Neural cell (in vitro differentiated cells): ENCODE measurements around the gene GRK4. TPM values are rescaled to one million over a fixed set of nuclear protein-coding genes. Genes with fewer than 3 reads are reported as not detected.

Experiments
- H2AFZ ChIP-seq: fragments of 200-600, 300-800 bp; sonication (generic), shearing (Covaris generic); 2 replicates; pipeline ENCODE4 v1.6.0; 2014; ENCODE audit warnings: low read depth, mild to moderate bottlenecking, antibody characterized with exemption, low read length, moderate library complexity
- H3F3A ChIP-seq: fragments of 200-600 bp; shearing (Covaris generic); 2 replicates; pipeline ENCODE4 v1.6.1; 2016; ENCODE audit warnings: mild to moderate bottlenecking, moderate library complexity, mixed read lengths, antibody characterized with exemption, low read length; ENCODE audit not compliant: insufficient read depth, poor library complexity, severe bottlenecking
- H3K27ac ChIP-seq: fragments of 200-600, 300-800 bp; sonication (generic), shearing (Covaris generic); 2 replicates; pipeline ENCODE4 v1.5.1; 2014; ENCODE audit warnings: mild to moderate bottlenecking, low read length, moderate library complexity
- H3K27me3 ChIP-seq: fragments of 300-800, 200-600 bp; sonication (generic), shearing (Covaris generic); 2 replicates; pipeline ENCODE4 v1.6.0; 2014; ENCODE audit warnings: mild to moderate bottlenecking, low read depth, low read length, moderate library complexity; ENCODE audit not compliant: insufficient read depth
- H3K36me3 ChIP-seq: fragments of 300-800, 200-600 bp; sonication (generic), shearing (Covaris generic); 2 replicates; pipeline ENCODE4 v1.5.1; 2014; ENCODE audit warnings: mild to moderate bottlenecking, antibody characterized with exemption, low read length, moderate library complexity; ENCODE audit not compliant: insufficient read depth
- H3K4me2 ChIP-seq: fragments of 300-800, 200-600 bp; sonication (generic), shearing (Covaris generic); 2 replicates; pipeline ENCODE4 v1.6.0; 2014; ENCODE audit warnings: mild to moderate bottlenecking, low read length
- H3K4me3 ChIP-seq: fragments of 300-800, 200-600 bp; sonication (generic), shearing (Covaris generic); 2 replicates; pipeline ENCODE4 v1.5.1; 2014; ENCODE audit warnings: mild to moderate bottlenecking, low read length, moderate library complexity
- H3K79me2 ChIP-seq: fragments of 200-600 bp; shearing (Covaris generic); replicated peaks from 2 replicates; pipeline ENCODE4 v1.6.0; 2014; ENCODE audit warnings: mild to moderate bottlenecking, low read length, moderate library complexity; ENCODE audit not compliant: insufficient read depth
- H3K9ac ChIP-seq: fragments of 300-800, 200-600 bp; sonication (generic), shearing (Covaris generic); 2 replicates; pipeline ENCODE4 v1.6.1; 2016; ENCODE audit warnings: mild to moderate bottlenecking, low read length, mixed read lengths
- H3K9me2 ChIP-seq: fragments of 200-600 bp; shearing (Covaris generic); 2 replicates; pipeline ENCODE4 v1.6.1; 2016; ENCODE audit warnings: mild to moderate bottlenecking, low read length, mixed read lengths; ENCODE audit not compliant: insufficient read depth
- H3K9me3 ChIP-seq: fragments of 200-600, 300-800 bp; sonication (generic), shearing (Covaris generic); 2 replicates; pipeline ENCODE4 v1.6.1; 2016; ENCODE audit warnings: mild to moderate bottlenecking, mixed run types, low read length, moderate library complexity, mixed read lengths
- H4K20me1 ChIP-seq: fragments of 200-600 bp; shearing (Covaris generic); 2 replicates; pipeline ENCODE4 v1.6.1; 2016; ENCODE audit warnings: mild to moderate bottlenecking, mixed run types; ENCODE audit not compliant: insufficient read depth
- EP300 ChIP-seq: fragments of 450-650 bp; conservative IDR thresholded peaks from 2 replicates; pipeline ENCODE4 v1.6.1; 2014; ENCODE audit warnings: antibody characterized with exemption, mild to moderate bottlenecking, moderate library complexity; ENCODE audit not compliant: poor library complexity, severe bottlenecking
- EZH2 ChIP-seq: fragments of 200-600, 300-800 bp; shearing (Covaris generic), sonication (generic); IDR thresholded peaks from 2 replicates; pipeline ENCODE4 v1.6.1; 2014; ENCODE audit warnings: antibody characterized with exemption, low read length, borderline replicate concordance, mild to moderate bottlenecking; ENCODE audit not compliant: insufficient read depth, poor library complexity, severe bottlenecking
- MXI1 ChIP-seq: fragments of 450-650 bp; conservative IDR thresholded peaks from 2 replicates; pipeline ENCODE4 v1.6.1; 2014; ENCODE audit warnings: antibody characterized with exemption, mild to moderate bottlenecking; ENCODE audit not compliant: poor library complexity, severe bottlenecking
- POLR2AphosphoS5 ChIP-seq: IDR thresholded peaks from 2 replicates; pipeline ENCODE4 v1.6.1; 2012
- RAD21 ChIP-seq: fragments of 450-650 bp; conservative IDR thresholded peaks from 2 replicates; pipeline ENCODE4 v1.6.1; 2014; ENCODE audit warnings: antibody characterized with exemption, mild to moderate bottlenecking, moderate library complexity
- REST ChIP-seq: IDR thresholded peaks from 2 replicates; pipeline ENCODE4 v1.6.1; 2012; ENCODE audit warnings: borderline replicate concordance
- SMC3 ChIP-seq: fragments of 450-650 bp; conservative IDR thresholded peaks from 2 replicates; pipeline ENCODE4 v1.6.1; 2014; ENCODE audit warnings: antibody characterized with exemption, mild to moderate bottlenecking, moderate library complexity; ENCODE audit not compliant: poor library complexity
- TAF1 ChIP-seq: IDR thresholded peaks from 2 replicates; pipeline ENCODE4 v1.6.1; 2012; ENCODE audit warnings: low read depth
- polyA plus RNA-seq: library from polyadenylated mRNA; depleted of rRNA; stranded (reverse); fragments of >200 nt; gene quantifications from 2 replicates; pipeline ENCODE4 v1.2.3, GENCODE V29; 2014
- TF ChIP-seq, protein P1 (sequence below): fragments of 450-650 bp; IDR thresholded peaks from 2 replicates; pipeline ENCODE4 v1.5.1; 2014; ENCODE audit warnings: antibody characterized with exemption, mild to moderate bottlenecking, moderate library complexity; ENCODE audit not compliant: poor library complexity, severe bottlenecking

The GRK4 gene
- polyA plus RNA-seq, 1 donor from 2014 or later, result 17.4 TPM

DNA sequence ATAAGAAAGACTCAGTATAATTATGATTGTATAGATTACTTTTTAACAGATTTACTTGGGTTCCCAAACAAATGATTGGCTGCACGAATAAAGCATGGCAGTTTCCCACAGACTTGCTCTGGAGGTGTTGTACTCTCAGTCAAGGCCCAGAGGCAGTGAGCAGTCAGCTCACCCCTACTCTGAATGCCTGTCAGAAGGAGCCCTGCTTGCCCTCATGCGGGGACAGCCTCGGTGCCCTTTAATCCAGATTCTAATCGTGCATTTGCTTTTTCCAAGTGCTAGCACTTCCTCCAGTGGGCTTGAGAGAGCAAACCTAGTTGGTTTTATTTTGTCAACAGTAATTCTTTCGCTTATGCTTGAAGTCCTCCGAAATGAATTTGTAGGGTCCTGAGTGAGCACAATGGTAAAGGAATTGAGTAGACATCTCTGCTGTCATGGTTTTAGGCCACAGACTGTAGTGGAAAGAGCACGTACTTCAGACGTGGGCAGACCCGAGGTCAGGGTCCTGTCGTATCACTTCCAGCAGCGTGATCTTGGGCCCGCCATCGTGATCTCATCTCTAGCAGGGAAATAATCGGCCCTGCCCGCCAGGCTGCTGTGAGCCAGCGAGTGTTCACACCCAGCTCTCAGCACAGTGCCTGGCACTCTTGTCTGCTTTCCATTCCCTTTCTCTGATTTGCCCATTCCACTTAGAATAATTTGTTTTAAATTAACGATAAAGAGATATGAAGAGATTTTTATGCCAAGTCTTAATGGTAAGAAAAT lies 48.3 kb downstream of the GRK4 start:
- no peaks in the 10 kb centered on the region for H4K20me1 ChIP-seq
- H3K9me2 ChIP-seq, result no peaks in the 10 kb centered on the region
- no peaks in the 10 kb centered on the region for H3K27me3 ChIP-seq
- no peaks in the 10 kb centered on the region for H3K79me2 ChIP-seq
- H3F3A ChIP-seq, result no peaks in the 10 kb centered on the region
- H2AFZ ChIP-seq, result no peak overlapping the region
- H3K27ac ChIP-seq, result no peak overlapping the region
- no peak overlapping the region for H3K9ac ChIP-seq
- no peak for TF ChIP-seq TAF1
- no peak for TF ChIP-seq EZH2
- TF ChIP-seq RAD21, result no peak
- no peak for TF ChIP-seq REST
- no peak for TF ChIP-seq SMC3
- TF ChIP-seq, protein P1, sequence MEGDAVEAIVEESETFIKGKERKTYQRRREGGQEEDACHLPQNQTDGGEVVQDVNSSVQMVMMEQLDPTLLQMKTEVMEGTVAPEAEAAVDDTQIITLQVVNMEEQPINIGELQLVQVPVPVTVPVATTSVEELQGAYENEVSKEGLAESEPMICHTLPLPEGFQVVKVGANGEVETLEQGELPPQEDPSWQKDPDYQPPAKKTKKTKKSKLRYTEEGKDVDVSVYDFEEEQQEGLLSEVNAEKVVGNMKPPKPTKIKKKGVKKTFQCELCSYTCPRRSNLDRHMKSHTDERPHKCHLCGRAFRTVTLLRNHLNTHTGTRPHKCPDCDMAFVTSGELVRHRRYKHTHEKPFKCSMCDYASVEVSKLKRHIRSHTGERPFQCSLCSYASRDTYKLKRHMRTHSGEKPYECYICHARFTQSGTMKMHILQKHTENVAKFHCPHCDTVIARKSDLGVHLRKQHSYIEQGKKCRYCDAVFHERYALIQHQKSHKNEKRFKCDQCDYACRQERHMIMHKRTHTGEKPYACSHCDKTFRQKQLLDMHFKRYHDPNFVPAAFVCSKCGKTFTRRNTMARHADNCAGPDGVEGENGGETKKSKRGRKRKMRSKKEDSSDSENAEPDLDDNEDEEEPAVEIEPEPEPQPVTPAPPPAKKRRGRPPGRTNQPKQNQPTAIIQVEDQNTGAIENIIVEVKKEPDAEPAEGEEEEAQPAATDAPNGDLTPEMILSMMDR, result no peak
- no peak for TF ChIP-seq EP300
- TF ChIP-seq POLR2AphosphoS5, result no peak
- TF ChIP-seq MXI1, result no peak
- no peak overlapping the region for H3K4me3 ChIP-seq
- H3K36me3 ChIP-seq, result no peaks in the 10 kb centered on the region
- no peaks in the 10 kb centered on the region for H3K9me3 ChIP-seq
- no peak overlapping the region for H3K4me2 ChIP-seq

DNA sequence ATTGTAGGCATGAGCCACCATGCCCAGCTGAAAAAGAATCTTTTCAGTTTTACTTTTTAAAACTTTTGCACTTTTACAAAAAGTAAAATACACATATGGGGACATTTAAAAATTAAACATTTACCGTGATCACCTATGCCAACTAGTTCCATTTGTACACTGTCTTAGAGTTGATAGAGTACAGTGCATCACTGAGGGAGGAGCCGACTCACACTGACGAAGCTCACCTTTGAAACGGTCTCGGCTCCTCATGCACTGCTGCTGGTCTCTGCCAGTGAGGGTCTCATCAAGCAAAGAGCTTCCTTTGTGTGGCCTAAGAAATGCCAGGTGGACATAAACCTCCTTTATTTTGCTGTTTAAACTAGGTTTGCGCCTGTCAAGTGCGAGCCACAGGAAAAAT lies 50.0 kb downstream of the GRK4 start:
- H3K27me3 ChIP-seq, result no peaks in the 10 kb centered on the region
- TF ChIP-seq POLR2AphosphoS5 (no peak), RAD21 (no peak), MXI1 (no peak), SMC3 (no peak), EP300 (no peak), TAF1 (no peak), REST (no peak), EZH2 (no peak)
- TF ChIP-seq, protein P1, result no peak
- no peak overlapping the region for H2AFZ ChIP-seq
- H3K9ac ChIP-seq, result no peak overlapping the region
- H4K20me1 ChIP-seq, result no peaks in the 10 kb centered on the region
- H3K9me2 ChIP-seq, result no peaks in the 10 kb centered on the region
- H3K4me3 ChIP-seq, result no peak overlapping the region
- no peaks in the 10 kb centered on the region for H3F3A ChIP-seq
- H3K9me3 ChIP-seq, result no peaks in the 10 kb centered on the region
- no peaks in the 10 kb centered on the region for H3K79me2 ChIP-seq
- no peaks in the 10 kb centered on the region for H3K36me3 ChIP-seq
- H3K4me2 ChIP-seq, result no peak overlapping the region
- no peak overlapping the region for H3K27ac ChIP-seq
